ENCODE results near the gene MB21D2.

GRCh38 chr3:192917028-192917403 is 640 bp downstream of the MB21D2 start:
- TF ChIP-seq EP300 (IDR thresholded peaks at IDR 0.05) (no peak), CTCF (IDR thresholded peaks at IDR 0.05) (peak in 1 of 5 experiments; percentile 5), POLR2A (IDR thresholded peaks at IDR 0.05) (no peak)
